Rectal smooth muscle tissue (tissue), 1 donor: Measurements from ENCODE around the gene NENF.

Source experiments
- H3K27ac ChIP-seq: one replicate; pipeline ENCODE4 v1.7.0; 2013; ENCODE audit warnings: low read depth, low read length, inconsistent platforms
- H3K27me3 ChIP-seq: one replicate; pipeline ENCODE4 v1.7.0; 2013; ENCODE audit warnings: low read length; ENCODE audit not compliant: control insufficient read depth, insufficient read depth
- H3K36me3 ChIP-seq: one replicate; pipeline ENCODE4 v1.7.0; 2013; ENCODE audit warnings: low read length; ENCODE audit not compliant: control insufficient read depth, insufficient read depth
- H3K4me1 ChIP-seq: one replicate; pipeline ENCODE4 v1.7.0; 2013; ENCODE audit warnings: low read length; ENCODE audit not compliant: control insufficient read depth, insufficient read depth
- H3K4me3 ChIP-seq: one replicate; pipeline ENCODE4 v1.7.0; 2013; ENCODE audit warnings: low read length
- H3K9ac ChIP-seq: one replicate; pipeline ENCODE4 v1.7.0; 2013; ENCODE audit warnings: low read length

The NENF gene

GRCh38 chr1:212491454-212491853, 58.7 kb downstream of the NENF start:
- no peaks in the 10 kb centered on the region for H3K36me3 ChIP-seq
- H3K27me3 ChIP-seq, result no peaks in the 10 kb centered on the region
- H3K9ac ChIP-seq, result no peak overlapping the region
- no peak overlapping the region for H3K4me3 ChIP-seq
- H3K27ac ChIP-seq, result no peak overlapping the region
- H3K4me1 ChIP-seq, result peaks cover 3% of the 10 kb centered on the region
